Measurements from ENCODE around the gene FBXO2. TPM values are rescaled to one million over a fixed set of nuclear protein-coding genes. Genes with fewer than 3 reads are reported as not detected.

FBXO2 gene
- total and polyA plus RNA-seq, 9 of the 15 experiments (the other 6 are each of a cell fraction or from before 2014, with no cell fraction given) = 0.04 to 1.9 (median 0.27) TPM

DNA sequence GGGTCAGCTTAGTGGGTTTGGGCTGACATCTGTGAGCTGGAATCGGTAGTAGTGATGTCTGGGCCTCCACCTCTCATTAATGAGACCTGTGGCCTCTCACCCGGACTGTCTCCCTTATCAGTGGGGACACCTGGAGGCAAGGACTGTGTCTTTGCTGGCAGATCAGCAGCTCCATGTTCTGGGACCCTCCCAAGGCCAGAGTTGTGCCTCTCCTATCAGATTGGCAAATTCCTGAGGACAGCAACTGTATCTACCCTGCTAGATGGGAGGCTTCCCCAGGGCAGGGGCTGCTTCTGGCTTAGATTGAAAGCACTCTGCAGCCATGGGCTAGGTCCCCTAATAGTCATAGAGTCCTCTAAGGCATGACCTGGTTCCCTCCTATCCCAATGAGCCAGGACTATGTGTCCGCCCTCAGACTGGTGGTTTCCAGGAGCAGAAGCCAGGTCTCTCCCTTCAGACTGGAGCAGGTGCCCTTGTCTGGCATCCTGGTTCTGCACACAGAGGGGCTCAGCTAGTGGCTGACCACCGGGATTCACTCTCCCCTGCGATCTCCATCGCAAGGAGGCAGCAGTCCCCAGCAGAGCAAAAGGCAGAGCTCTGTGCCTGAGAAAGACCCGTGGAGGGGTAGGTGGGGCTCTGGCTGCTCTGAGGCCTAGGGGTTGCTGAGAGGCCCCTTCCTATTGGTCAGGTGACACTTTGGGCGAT lies 43.1 kb upstream of the FBXO2 start (continued):
- TF ChIP-seq, protein P1, sequence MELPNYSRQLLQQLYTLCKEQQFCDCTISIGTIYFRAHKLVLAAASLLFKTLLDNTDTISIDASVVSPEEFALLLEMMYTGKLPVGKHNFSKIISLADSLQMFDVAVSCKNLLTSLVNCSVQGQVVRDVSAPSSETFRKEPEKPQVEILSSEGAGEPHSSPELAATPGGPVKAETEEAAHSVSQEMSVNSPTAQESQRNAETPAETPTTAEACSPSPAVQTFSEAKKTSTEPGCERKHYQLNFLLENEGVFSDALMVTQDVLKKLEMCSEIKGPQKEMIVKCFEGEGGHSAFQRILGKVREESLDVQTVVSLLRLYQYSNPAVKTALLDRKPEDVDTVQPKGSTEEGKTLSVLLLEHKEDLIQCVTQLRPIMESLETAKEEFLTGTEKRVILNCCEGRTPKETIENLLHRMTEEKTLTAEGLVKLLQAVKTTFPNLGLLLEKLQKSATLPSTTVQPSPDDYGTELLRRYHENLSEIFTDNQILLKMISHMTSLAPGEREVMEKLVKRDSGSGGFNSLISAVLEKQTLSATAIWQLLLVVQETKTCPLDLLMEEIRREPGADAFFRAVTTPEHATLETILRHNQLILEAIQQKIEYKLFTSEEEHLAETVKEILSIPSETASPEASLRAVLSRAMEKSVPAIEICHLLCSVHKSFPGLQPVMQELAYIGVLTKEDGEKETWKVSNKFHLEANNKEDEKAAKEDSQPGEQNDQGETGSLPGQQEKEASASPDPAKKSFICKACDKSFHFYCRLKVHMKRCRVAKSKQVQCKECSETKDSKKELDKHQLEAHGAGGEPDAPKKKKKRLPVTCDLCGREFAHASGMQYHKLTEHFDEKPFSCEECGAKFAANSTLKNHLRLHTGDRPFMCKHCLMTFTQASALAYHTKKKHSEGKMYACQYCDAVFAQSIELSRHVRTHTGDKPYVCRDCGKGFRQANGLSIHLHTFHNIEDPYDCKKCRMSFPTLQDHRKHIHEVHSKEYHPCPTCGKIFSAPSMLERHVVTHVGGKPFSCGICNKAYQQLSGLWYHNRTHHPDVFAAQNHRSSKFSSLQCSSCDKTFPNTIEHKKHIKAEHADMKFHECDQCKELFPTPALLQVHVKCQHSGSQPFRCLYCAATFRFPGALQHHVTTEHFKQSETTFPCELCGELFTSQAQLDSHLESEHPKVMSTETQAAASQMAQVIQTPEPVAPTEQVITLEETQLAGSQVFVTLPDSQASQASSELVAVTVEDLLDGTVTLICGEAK (IDR thresholded peaks at IDR 0.05) = no peak
- TF ChIP-seq, protein P1 (CRISPR knock-in tag; IDR thresholded peaks at IDR 0.05) = no peak
- TF ChIP-seq HDAC1 (IDR thresholded peaks at IDR 0.05) = no peak
- TF ChIP-seq, protein P2, sequence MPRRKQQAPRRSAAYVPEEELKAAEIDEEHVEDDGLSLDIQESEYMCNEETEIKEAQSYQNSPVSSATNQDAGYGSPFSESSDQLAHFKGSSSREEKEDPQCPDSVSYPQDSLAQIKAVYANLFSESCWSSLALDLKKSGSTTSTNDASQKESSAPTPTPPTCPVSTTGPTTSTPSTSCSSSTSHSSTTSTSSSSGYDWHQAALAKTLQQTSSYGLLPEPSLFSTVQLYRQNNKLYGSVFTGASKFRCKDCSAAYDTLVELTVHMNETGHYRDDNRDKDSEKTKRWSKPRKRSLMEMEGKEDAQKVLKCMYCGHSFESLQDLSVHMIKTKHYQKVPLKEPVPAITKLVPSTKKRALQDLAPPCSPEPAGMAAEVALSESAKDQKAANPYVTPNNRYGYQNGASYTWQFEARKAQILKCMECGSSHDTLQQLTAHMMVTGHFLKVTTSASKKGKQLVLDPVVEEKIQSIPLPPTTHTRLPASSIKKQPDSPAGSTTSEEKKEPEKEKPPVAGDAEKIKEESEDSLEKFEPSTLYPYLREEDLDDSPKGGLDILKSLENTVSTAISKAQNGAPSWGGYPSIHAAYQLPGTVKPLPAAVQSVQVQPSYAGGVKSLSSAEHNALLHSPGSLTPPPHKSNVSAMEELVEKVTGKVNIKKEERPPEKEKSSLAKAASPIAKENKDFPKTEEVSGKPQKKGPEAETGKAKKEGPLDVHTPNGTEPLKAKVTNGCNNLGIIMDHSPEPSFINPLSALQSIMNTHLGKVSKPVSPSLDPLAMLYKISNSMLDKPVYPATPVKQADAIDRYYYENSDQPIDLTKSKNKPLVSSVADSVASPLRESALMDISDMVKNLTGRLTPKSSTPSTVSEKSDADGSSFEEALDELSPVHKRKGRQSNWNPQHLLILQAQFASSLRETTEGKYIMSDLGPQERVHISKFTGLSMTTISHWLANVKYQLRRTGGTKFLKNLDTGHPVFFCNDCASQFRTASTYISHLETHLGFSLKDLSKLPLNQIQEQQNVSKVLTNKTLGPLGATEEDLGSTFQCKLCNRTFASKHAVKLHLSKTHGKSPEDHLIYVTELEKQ (CRISPR knock-in tag; IDR thresholded peaks at IDR 0.05) = no peak
- TF ChIP-seq, protein P3, sequence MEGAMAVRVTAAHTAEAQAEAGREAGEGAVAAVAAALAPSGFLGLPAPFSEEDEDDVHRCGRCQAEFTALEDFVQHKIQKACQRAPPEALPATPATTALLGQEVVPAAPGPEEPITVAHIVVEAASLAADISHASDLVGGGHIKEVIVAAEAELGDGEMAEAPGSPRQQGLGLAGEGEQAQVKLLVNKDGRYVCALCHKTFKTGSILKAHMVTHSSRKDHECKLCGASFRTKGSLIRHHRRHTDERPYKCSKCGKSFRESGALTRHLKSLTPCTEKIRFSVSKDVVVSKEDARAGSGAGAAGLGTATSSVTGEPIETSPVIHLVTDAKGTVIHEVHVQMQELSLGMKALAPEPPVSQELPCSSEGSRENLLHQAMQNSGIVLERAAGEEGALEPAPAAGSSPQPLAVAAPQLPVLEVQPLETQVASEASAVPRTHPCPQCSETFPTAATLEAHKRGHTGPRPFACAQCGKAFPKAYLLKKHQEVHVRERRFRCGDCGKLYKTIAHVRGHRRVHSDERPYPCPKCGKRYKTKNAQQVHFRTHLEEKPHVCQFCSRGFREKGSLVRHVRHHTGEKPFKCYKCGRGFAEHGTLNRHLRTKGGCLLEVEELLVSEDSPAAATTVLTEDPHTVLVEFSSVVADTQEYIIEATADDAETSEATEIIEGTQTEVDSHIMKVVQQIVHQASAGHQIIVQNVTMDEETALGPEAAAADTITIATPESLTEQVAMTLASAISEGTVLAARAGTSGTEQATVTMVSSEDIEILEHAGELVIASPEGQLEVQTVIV (CRISPR knock-in tag; IDR thresholded peaks at IDR 0.05; ENCODE audit: borderline replicate concordance) = no peak
- 0 out of 2 replicates have a peak, but pooled peaks have one; percentile 5 for TF ChIP-seq BHLHE40 (IDR thresholded peaks at IDR 0.05; ENCODE audit: low read length)
- peak; percentile 92 for TF ChIP-seq ZNF316 (IDR thresholded peaks at IDR 0.05)
- TF ChIP-seq NFRKB (IDR thresholded peaks at IDR 0.05; ENCODE audit: low read depth) = no peak
- TF ChIP-seq KAT2B (IDR thresholded peaks at IDR 0.05; ENCODE audit: low read depth, low read length) = no peak
- TF ChIP-seq SETDB1 (IDR thresholded peaks at IDR 0.05; ENCODE audit: low read length) = no peak
- TF ChIP-seq, protein P4, sequence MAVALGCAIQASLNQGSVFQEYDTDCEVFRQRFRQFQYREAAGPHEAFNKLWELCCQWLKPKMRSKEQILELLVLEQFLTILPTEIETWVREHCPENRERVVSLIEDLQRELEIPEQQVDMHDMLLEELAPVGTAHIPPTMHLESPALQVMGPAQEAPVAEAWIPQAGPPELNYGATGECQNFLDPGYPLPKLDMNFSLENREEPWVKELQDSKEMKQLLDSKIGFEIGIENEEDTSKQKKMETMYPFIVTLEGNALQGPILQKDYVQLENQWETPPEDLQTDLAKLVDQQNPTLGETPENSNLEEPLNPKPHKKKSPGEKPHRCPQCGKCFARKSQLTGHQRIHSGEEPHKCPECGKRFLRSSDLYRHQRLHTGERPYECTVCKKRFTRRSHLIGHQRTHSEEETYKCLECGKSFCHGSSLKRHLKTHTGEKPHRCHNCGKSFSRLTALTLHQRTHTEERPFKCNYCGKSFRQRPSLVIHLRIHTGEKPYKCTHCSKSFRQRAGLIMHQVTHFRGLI (CRISPR knock-in tag; IDR thresholded peaks at IDR 0.05) = no peak

All from K562 (cell line).